HG03378 (cell line): ENCODE measurements around the gene EYA2.
"Not testable (repeated sequence)": the region's sequence is repeated elsewhere in the genome, so short reads cannot be mapped to it uniquely, and the experiment has no call there.

Experiments
- ATAC-seq: cut with Tn5 transposase; IDR thresholded peaks from one replicate; pipeline ENCODE4 v1.9.1; 2021; ENCODE audit warnings: mild to moderate bottlenecking, moderate library complexity; ENCODE audit not compliant: unreplicated experiment

EYA2 gene

GRCh38 chr20:46894579-46894958, at the start of gene EYA2:
Gene EYA2, plus strand, starts transcription at chr20:46894843. Its CDS starts 95,168 bp downstream, at chr20:46990011.
- no peak for ATAC-seq

- ATAC-seq, result no peak
These were observed 49.7 kb upstream of the EYA2 start for GRCh38 chr20:46844965-46845364.

- ATAC-seq, result no peak
These were observed 45.4 kb upstream of the EYA2 start for GRCh38 chr20:46849269-46849668.

- ATAC-seq, result no peak
These were observed 44.9 kb upstream of the EYA2 start for GRCh38 chr20:46849751-46850150.

- no peak for ATAC-seq
These were observed 44.2 kb upstream of the EYA2 start for GRCh38 chr20:46850416-46850815.

- no peak for ATAC-seq
These were observed 43.7 kb upstream of the EYA2 start for GRCh38 chr20:46850896-46851295.

- ATAC-seq, result no peak
These were observed 42.9 kb upstream of the EYA2 start for GRCh38 chr20:46851746-46852145.

- ATAC-seq, result no peak
These were observed 42.3 kb upstream of the EYA2 start for GRCh38 chr20:46852313-46852712.

GRCh38 chr20:46853926-46854325, 40.7 kb upstream of the EYA2 start:
- no peak for ATAC-seq

GRCh38 chr20:46857061-46857831, 37.4 kb upstream of the EYA2 start:
- no peak for ATAC-seq

GRCh38 chr20:46865824-46866223, 28.8 kb upstream of the EYA2 start:
- no peak for ATAC-seq

GRCh38 chr20:46870041-46870440, 24.6 kb upstream of the EYA2 start:
- ATAC-seq, result no peak

GRCh38 chr20:46872328-46873211, 22.1 kb upstream of the EYA2 start:
- ATAC-seq, result no peak

- no peak for ATAC-seq
These were observed 19.6 kb upstream of the EYA2 start for GRCh38 chr20:46875059-46875458.

- no peak for ATAC-seq
These were observed 15.3 kb upstream of the EYA2 start for GRCh38 chr20:46879386-46879785.

GRCh38 chr20:46879963-46880362, 14.7 kb upstream of the EYA2 start:
- ATAC-seq, result not testable (repeated sequence)

- ATAC-seq, result no peak
These were observed 10.8 kb upstream of the EYA2 start for GRCh38 chr20:46883892-46884291.

GRCh38 chr20:46890682-46891081, 4.0 kb upstream of the EYA2 start:
- ATAC-seq, result no peak

- no peak for ATAC-seq
These were observed 1.6 kb upstream of the EYA2 start for GRCh38 chr20:46893051-46893450.

- no peak for ATAC-seq
These were observed 615 bp upstream of the EYA2 start for GRCh38 chr20:46893877-46894578.
